HepG2 (cell line): ENCODE measurements around the gene LILRB3. TPM values are rescaled to one million over a fixed set of nuclear protein-coding genes. Genes with fewer than 3 reads are reported as not detected.

Source experiments
- HDAC2 ChIP-seq: sonication (generic); formaldehyde crosslinking; IDR thresholded peaks from 2 replicates; pipeline ENCODE4 v1.4.0; 2020; ENCODE audit warnings: missing genetic modification reagents
- HMG20A ChIP-seq: IDR thresholded peaks from 2 replicates; pipeline ENCODE4 v1.6.1; 2016; ENCODE audit warnings: borderline replicate concordance
- HNF1A ChIP-seq, 2 experiments: sonication (generic) in 1 of 2; formaldehyde crosslinking in 1 of 2; IDR thresholded peaks; 2 replicates each; pipeline versions ENCODE4 v1.4.0 to v1.6.1; 2016 to 2020; ENCODE audit warnings: borderline replicate concordance in 1 of 2, low read depth in 1 of 2, mild to moderate bottlenecking in 1 of 2, missing genetic modification reagents in 1 of 2
- NFIC ChIP-seq: IDR thresholded peaks from 2 replicates; pipeline ENCODE4 v1.6.1; 2012; ENCODE audit warnings: mild to moderate bottlenecking, low read length, inconsistent platforms
- PHB2 ChIP-seq: fragments of 450-650 bp; IDR thresholded peaks from 2 replicates; pipeline ENCODE4 v1.6.1; 2018; ENCODE audit not compliant: partially characterized antibody
- RFXANK ChIP-seq: IDR thresholded peaks from 2 replicates; pipeline ENCODE4 v1.6.1; 2016
- SOX5 ChIP-seq: IDR thresholded peaks from 2 replicates; pipeline ENCODE4 v1.6.1; 2016; ENCODE audit warnings: borderline replicate concordance
- XBP1 ChIP-seq: sonication (generic); formaldehyde crosslinking; IDR thresholded peaks from 2 replicates; pipeline ENCODE4 v1.5.0; 2020; ENCODE audit warnings: missing genetic modification reagents
- ZFP41 ChIP-seq: sonication (generic); formaldehyde crosslinking; IDR thresholded peaks from 2 replicates; pipeline ENCODE4 v1.4.0; 2020; ENCODE audit warnings: mild to moderate bottlenecking, missing genetic modification reagents, borderline replicate concordance
- polyA plus RNA-seq, 8 experiments: library from polyadenylated mRNA; depleted of rRNA in 3 of 8; stranded (reverse) in 7 of 8; unstranded in 1 of 8; fragments of >200 nt; fragmentation: Illumina TruSeq in 4 of 8; extraction: Trizol in 4 of 8; gene quantifications; 2 replicates each; pipeline versions ENCODE4 v1.2.1 to v1.2.3, GENCODE V29; 2011 to 2016; ENCODE audit warnings: low read depth in 4 of 8, missing spikeins in 1 of 8, mixed read lengths in 1 of 8; ENCODE audit not compliant: insufficient read depth in 1 of 8
- total RNA-seq, 5 experiments: library from RNA; depleted of rRNA; stranded (reverse); fragments of >200 nt; fragmentation: Illumina TruSeq; extraction: Trizol; gene quantifications; 2 replicates each; pipeline ENCODE4 v1.2.3, GENCODE V29; 2016; ENCODE audit warnings: low read depth in 1 of 5
- TF ChIP-seq, protein P1 (sequence below): sonication (generic); formaldehyde crosslinking; IDR thresholded peaks from 2 replicates; pipeline ENCODE4; 2020; ENCODE audit warnings: missing genetic modification reagents, mild to moderate bottlenecking, borderline replicate concordance
- TF ChIP-seq, protein P2 (sequence below): IDR thresholded peaks from 2 replicates; pipeline ENCODE4 v1.6.1; 2016; ENCODE audit warnings: low read depth, missing genetic modification reagents, missing compliant biosample characterization
- TF ChIP-seq, protein P3 (sequence below): sonication (generic); formaldehyde crosslinking; IDR thresholded peaks from 2 replicates; pipeline ENCODE4 v1.5.0; 2020; ENCODE audit warnings: missing genetic modification reagents

Gene LILRB3
- total and polyA plus RNA-seq, 2 of the 13 experiments (the other 11 are each of a cell fraction or from before 2014, with no cell fraction given): 0.22 TPM; not detected in 1

GRCh38 chr19:54231077-54231931 is 8.5 kb upstream of the LILRB3 start (continued):
- TF ChIP-seq ZFP41 (CRISPR knock-in tag): 0 out of 2 replicates have a peak, but pooled peaks have one; percentile 27
- peak; percentile 52 for TF ChIP-seq HDAC2 (CRISPR knock-in tag)
- TF ChIP-seq RFXANK (CRISPR knock-in tag): no peak
- no peak for TF ChIP-seq XBP1 (CRISPR knock-in tag)
- TF ChIP-seq HMG20A: no peak
- TF ChIP-seq SOX5: peak; percentile 34; the same call in 1 of the 2 replicates
- TF ChIP-seq, protein P1, sequence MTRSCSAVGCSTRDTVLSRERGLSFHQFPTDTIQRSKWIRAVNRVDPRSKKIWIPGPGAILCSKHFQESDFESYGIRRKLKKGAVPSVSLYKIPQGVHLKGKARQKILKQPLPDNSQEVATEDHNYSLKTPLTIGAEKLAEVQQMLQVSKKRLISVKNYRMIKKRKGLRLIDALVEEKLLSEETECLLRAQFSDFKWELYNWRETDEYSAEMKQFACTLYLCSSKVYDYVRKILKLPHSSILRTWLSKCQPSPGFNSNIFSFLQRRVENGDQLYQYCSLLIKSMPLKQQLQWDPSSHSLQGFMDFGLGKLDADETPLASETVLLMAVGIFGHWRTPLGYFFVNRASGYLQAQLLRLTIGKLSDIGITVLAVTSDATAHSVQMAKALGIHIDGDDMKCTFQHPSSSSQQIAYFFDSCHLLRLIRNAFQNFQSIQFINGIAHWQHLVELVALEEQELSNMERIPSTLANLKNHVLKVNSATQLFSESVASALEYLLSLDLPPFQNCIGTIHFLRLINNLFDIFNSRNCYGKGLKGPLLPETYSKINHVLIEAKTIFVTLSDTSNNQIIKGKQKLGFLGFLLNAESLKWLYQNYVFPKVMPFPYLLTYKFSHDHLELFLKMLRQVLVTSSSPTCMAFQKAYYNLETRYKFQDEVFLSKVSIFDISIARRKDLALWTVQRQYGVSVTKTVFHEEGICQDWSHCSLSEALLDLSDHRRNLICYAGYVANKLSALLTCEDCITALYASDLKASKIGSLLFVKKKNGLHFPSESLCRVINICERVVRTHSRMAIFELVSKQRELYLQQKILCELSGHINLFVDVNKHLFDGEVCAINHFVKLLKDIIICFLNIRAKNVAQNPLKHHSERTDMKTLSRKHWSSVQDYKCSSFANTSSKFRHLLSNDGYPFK (CRISPR knock-in tag): no peak
- TF ChIP-seq, protein P2, sequence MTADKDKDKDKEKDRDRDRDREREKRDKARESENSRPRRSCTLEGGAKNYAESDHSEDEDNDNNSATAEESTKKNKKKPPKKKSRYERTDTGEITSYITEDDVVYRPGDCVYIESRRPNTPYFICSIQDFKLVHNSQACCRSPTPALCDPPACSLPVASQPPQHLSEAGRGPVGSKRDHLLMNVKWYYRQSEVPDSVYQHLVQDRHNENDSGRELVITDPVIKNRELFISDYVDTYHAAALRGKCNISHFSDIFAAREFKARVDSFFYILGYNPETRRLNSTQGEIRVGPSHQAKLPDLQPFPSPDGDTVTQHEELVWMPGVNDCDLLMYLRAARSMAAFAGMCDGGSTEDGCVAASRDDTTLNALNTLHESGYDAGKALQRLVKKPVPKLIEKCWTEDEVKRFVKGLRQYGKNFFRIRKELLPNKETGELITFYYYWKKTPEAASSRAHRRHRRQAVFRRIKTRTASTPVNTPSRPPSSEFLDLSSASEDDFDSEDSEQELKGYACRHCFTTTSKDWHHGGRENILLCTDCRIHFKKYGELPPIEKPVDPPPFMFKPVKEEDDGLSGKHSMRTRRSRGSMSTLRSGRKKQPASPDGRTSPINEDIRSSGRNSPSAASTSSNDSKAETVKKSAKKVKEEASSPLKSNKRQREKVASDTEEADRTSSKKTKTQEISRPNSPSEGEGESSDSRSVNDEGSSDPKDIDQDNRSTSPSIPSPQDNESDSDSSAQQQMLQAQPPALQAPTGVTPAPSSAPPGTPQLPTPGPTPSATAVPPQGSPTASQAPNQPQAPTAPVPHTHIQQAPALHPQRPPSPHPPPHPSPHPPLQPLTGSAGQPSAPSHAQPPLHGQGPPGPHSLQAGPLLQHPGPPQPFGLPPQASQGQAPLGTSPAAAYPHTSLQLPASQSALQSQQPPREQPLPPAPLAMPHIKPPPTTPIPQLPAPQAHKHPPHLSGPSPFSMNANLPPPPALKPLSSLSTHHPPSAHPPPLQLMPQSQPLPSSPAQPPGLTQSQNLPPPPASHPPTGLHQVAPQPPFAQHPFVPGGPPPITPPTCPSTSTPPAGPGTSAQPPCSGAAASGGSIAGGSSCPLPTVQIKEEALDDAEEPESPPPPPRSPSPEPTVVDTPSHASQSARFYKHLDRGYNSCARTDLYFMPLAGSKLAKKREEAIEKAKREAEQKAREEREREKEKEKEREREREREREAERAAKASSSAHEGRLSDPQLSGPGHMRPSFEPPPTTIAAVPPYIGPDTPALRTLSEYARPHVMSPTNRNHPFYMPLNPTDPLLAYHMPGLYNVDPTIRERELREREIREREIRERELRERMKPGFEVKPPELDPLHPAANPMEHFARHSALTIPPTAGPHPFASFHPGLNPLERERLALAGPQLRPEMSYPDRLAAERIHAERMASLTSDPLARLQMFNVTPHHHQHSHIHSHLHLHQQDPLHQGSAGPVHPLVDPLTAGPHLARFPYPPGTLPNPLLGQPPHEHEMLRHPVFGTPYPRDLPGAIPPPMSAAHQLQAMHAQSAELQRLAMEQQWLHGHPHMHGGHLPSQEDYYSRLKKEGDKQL (CRISPR knock-in tag): no peak
- TF ChIP-seq PHB2: no peak
- no peak for TF ChIP-seq HNF1A (IDR thresholded peaks at IDR 0.05; ENCODE audit: low read depth)
- peak; percentile 28; the same call in 1 of the 2 replicates for TF ChIP-seq HNF1A (CRISPR knock-in tag; IDR thresholded peaks at IDR 0.05; ENCODE audit: borderline replicate concordance)
- TF ChIP-seq, protein P3, sequence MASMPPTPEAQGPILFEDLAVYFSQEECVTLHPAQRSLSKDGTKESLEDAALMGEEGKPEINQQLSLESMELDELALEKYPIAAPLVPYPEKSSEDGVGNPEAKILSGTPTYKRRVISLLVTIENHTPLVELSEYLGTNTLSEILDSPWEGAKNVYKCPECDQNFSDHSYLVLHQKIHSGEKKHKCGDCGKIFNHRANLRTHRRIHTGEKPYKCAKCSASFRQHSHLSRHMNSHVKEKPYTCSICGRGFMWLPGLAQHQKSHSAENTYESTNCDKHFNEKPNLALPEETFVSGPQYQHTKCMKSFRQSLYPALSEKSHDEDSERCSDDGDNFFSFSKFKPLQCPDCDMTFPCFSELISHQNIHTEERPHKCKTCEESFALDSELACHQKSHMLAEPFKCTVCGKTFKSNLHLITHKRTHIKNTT (CRISPR knock-in tag): no peak
- no peak for TF ChIP-seq NFIC
